ENCODE results near the gene SDHAF1. TPM values are rescaled to one million over a fixed set of nuclear protein-coding genes. Genes with fewer than 3 reads are reported as not detected.
"Not testable (repeated sequence)": the region's sequence is repeated elsewhere in the genome, so short reads cannot be mapped to it uniquely, and the experiment has no call there.

Gene SDHAF1, protein sequence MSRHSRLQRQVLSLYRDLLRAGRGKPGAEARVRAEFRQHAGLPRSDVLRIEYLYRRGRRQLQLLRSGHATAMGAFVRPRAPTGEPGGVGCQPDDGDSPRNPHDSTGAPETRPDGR
- polyA plus RNA-seq (2012; ENCODE audit: insufficient read depth, insufficient read length, low read depth) = 38.6 TPM

DNA sequence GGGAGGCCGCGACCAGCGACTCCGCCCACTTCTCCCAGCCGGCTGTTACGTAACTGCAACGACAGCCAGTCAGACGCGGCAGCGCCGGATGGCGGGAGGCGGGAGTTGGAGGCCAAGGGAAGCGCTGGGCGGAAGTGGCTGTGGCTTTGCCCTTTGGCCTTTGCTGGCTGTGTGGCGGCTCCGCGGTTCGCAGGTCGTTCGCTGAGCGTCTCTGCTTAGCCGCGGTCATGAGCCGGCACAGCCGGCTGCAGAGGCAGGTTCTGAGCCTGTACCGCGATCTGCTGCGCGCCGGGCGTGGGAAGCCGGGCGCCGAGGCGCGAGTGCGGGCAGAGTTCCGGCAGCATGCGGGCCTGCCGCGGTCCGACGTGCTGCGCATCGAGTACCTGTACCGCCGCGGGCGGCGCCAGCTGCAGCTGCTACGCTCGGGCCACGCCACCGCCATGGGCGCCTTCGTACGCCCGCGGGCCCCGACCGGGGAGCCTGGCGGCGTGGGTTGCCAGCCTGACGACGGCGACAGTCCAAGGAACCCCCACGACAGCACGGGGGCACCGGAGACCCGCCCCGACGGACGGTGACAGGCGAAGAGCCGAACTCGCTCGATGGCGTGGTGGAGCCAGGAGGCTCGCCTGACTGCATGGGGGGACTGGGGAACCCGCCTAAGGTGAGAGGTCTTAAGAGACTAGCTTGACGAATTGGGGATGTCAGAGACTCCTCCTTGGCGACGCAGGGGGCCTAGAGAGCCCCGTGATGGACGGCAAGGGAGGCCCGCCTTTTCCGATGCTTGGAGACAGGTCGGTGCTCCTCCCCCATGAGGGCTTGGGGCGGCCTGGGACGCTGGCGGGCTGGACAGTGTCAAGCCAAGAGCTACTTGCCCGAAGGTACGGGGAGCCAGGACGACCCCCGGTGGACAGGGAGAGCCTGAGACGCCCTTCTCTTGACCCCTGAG is at the start of gene SDHAF1:
Gene SDHAF1, plus strand, starts transcription at position 141 of the 946 bp plus-strand sequence. Its CDS starts 87 bp downstream, at position 228.
- no peaks in the 10 kb centered on the region for H3K27me3 ChIP-seq
- no peaks in the 10 kb centered on the region for H3K9me3 ChIP-seq
- no peaks in the 10 kb centered on the region for H3K4me1 ChIP-seq
- TF ChIP-seq, protein P1, sequence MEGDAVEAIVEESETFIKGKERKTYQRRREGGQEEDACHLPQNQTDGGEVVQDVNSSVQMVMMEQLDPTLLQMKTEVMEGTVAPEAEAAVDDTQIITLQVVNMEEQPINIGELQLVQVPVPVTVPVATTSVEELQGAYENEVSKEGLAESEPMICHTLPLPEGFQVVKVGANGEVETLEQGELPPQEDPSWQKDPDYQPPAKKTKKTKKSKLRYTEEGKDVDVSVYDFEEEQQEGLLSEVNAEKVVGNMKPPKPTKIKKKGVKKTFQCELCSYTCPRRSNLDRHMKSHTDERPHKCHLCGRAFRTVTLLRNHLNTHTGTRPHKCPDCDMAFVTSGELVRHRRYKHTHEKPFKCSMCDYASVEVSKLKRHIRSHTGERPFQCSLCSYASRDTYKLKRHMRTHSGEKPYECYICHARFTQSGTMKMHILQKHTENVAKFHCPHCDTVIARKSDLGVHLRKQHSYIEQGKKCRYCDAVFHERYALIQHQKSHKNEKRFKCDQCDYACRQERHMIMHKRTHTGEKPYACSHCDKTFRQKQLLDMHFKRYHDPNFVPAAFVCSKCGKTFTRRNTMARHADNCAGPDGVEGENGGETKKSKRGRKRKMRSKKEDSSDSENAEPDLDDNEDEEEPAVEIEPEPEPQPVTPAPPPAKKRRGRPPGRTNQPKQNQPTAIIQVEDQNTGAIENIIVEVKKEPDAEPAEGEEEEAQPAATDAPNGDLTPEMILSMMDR (IDR thresholded peaks at IDR 0.05; ENCODE audit: low read depth, low read length) = no peak
- H3K36me3 ChIP-seq = peaks cover 7% of the 10 kb centered on the region
- DNase-seq = peak; percentile 96
- peak within 1 kb of the TSS; percentile 85 for H3K4me3 ChIP-seq (ENCODE audit: low read depth, low read length)

DNA sequence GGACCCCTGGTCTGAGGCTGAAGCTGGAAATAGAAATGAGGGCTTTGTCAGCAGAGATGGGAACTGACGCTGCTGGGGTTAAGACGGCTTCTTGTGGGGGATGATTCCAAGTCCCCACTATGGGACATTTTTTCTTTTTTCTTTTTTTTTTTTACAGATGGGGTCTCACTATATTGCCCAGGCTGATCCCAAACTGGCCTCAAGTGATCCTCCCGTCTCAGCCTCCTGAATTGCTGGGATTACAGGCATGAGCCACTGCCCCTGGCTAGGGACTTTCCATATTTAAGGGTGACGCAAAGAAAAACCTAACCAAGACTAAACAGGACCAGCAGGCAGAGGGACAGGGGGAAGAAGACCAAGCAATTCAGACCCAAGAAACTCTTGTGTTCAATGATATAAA is 48.8 kb upstream of the SDHAF1 start:
- TF ChIP-seq, protein P1 (IDR thresholded peaks at IDR 0.05; ENCODE audit: low read depth, low read length) = no peak
- no peak for DNase-seq
- H3K4me1 ChIP-seq = no peaks in the 10 kb centered on the region
- H3K36me3 ChIP-seq = no peaks in the 10 kb centered on the region
- no peaks in the 10 kb centered on the region for H3K9me3 ChIP-seq
- no peak overlapping the region for H3K4me3 ChIP-seq (ENCODE audit: low read depth, low read length)
- no peaks in the 10 kb centered on the region for H3K27me3 ChIP-seq

DNA sequence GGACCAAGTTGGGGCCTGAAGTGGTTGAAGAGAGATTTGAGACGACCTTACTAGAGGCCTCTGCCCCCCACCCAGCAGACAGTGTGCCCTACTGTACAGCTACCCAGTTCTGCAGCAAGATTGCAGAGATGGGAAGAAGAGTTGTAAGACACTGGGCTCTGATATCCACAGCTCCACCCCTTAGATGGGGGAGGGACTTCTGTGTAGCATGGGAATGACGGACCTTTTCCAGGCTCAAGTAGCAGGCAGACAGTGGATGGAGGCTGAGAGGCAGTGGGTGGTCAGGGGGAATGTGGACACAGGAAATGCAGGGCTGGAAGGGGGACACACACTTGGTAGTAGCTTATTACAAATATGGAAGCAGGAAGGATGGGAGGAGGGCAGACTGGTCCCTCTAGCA is 45.9 kb upstream of the SDHAF1 start:
- TF ChIP-seq, protein P1 (IDR thresholded peaks at IDR 0.05; ENCODE audit: low read depth, low read length) = no peak
- no peaks in the 10 kb centered on the region for H3K36me3 ChIP-seq
- H3K9me3 ChIP-seq = no peaks in the 10 kb centered on the region
- H3K4me3 ChIP-seq (ENCODE audit: low read depth, low read length) = no peak overlapping the region
- no peaks in the 10 kb centered on the region for H3K27me3 ChIP-seq
- no peak for DNase-seq
- H3K4me1 ChIP-seq = no peaks in the 10 kb centered on the region

DNA sequence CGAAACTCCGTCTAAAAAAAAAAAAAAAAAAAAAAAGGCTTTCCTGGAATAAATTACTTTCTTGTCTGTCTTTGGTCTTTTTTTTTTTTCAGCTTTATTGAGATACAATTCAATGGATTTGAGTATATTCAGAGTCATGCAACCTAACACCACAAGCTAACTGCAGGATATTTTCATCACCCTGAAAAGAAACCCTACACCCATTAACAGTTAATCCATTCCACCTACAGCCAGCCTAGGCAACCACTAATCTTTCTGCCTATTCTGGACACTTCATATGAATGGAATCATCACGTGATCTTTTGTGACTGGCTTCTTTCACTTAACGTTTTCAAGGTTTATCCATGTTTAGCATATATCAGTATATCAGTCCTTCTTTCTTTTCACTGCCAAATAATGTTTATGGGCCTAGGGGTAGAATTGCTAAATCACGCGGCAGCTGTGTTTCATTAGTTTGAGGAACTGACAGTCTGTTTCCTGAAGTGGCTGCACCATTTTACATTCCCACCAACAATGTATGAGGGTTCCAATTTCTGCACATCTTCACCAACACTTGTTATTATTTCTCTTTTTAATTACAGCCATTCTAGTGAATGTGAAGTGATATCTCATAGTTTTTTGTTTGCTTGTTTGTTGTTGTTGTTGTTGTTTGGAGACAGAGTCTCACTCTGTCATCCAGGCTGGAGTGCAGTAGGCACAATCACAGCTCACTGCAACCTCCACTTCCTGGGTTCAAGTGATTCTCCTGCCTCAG is 38.9 kb upstream of the SDHAF1 start:
- Histone ChIP-seq H3K4me1 (no peaks in the 10 kb centered on the region), H3K4me3 (ENCODE audit: low read depth, low read length) (no peak overlapping the region), H3K9me3 (no peaks in the 10 kb centered on the region), H3K27me3 (peaks cover 16% of the 10 kb centered on the region), H3K36me3 (no peaks in the 10 kb centered on the region)
- TF ChIP-seq, protein P1 (IDR thresholded peaks at IDR 0.05; ENCODE audit: low read depth, low read length) = no peak
- no peak for DNase-seq

DNA sequence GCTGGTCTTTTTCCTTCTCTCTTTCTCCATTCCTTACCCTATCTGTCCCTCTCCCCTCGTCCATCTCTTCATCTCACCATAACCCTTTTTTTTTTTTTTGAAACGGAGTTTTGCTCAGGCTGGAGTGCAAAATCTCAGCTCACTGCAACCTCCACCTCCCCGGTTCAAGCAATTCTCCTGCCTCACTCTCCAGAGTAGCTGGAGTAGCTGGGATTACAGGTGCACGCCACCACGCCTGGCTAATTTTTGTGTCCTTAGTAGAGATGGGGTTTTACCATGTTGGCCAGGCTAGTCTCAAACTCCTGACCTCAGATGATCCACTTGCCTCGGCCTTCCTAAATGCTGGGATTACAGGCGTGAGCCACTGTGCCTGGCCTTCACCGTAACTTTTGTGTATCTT is 37.6 kb upstream of the SDHAF1 start:
- peaks cover 16% of the 10 kb centered on the region for H3K27me3 ChIP-seq
- not testable (repeated sequence) for H3K4me1 ChIP-seq; H3K9me3 ChIP-seq; H3K36me3 ChIP-seq; DNase-seq; H3K4me3 ChIP-seq (ENCODE audit: low read depth, low read length)

DNA sequence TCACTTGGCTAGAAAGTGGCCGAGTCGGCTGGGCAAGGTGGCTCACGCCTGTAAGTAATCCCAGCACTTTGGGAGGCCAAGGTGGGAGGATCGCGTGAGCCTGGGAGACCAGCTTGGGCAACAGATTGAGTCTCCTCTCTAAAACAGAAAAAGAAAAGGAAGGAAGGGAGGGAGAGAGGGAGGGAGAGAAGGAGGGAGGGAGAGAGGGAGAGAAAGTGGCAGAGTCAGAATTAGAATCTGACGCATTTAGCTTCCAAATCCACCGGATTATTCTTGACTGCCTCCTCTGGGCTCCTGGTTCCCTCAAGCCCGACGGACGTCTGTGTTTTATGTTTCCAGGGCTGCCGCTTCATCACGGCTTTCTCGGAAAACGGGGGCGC is 36.3 kb upstream of the SDHAF1 start:
- no peaks in the 10 kb centered on the region for H3K4me1 ChIP-seq
- H3K9me3 ChIP-seq = no peaks in the 10 kb centered on the region
- peaks cover 16% of the 10 kb centered on the region for H3K27me3 ChIP-seq
- DNase-seq = no peak
- TF ChIP-seq, protein P1 (IDR thresholded peaks at IDR 0.05; ENCODE audit: low read depth, low read length) = no peak
- H3K36me3 ChIP-seq = no peaks in the 10 kb centered on the region
- H3K4me3 ChIP-seq (ENCODE audit: low read depth, low read length) = no peak overlapping the region; the same call in 1 of the 2 replicates
